NT2/D1 (cell line): ENCODE results near the gene PCDHGA10.

Experiments used
- SUZ12 ChIP-seq: IDR thresholded peaks from 2 replicates; pipeline ENCODE4 v1.6.1; 2011; ENCODE audit not compliant: insufficient read length, insufficient read depth; ENCODE audit errors: extremely low read depth
- YY1 ChIP-seq: IDR thresholded peaks from 2 replicates; pipeline ENCODE4 v1.6.1; 2011; ENCODE audit not compliant: insufficient read length, insufficient read depth

DNA sequence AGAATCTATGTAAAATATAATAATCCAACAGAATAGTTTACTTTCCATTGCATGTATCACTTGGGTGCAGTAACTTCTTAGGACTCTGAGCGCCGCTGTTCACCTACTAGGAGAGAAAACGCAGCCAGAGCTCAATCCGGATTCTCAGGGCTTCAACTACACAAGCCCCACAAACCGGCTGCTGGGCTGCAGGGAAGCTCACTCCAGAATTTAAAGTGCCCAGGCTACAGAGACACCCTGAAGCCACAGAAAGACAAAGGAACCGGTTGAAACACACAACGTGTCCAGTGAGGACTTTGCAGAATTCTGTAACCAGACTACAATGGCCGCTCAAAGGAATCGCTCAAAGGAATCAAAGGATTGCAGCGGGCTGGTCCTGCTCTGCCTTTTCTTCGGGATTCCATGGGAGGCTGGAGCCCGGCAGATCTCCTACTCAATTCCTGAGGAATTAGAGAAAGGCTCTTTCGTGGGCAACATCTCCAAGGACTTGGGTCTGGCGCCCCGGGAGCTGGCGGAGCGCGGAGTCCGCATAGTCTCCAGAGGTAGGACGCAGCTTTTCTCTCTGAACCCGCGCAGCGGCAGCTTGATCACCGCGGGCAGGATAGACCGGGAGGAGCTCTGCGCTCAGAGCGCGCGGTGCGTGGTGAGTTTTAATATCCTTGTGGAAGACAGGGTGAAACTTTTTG, at the start of gene PCDHGA10:
- TF ChIP-seq SUZ12 (no peak), YY1 (no peak)
